ENCODE data around the gene PPM1L.

DNA sequence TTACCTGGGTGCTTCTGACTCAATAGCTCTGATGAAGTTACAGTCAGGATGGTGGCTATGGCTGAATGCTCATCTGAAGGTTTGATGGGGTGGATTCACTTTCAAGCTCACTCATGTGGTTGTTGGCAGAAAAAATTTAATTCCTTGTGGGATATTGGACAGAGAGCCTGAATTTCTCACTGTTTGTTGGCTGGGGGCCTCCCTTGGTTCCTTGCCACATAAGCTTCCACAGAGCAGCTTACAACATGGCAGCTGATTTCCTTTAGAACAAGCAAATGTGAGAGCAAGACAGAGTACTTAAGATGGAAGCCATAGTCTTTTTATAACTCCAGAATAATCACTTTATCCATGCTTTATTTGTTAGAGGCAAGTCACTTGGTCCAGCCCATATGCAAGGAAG, 150.6 kb downstream of the PPM1L start:
- TF ChIP-seq, protein P1, sequence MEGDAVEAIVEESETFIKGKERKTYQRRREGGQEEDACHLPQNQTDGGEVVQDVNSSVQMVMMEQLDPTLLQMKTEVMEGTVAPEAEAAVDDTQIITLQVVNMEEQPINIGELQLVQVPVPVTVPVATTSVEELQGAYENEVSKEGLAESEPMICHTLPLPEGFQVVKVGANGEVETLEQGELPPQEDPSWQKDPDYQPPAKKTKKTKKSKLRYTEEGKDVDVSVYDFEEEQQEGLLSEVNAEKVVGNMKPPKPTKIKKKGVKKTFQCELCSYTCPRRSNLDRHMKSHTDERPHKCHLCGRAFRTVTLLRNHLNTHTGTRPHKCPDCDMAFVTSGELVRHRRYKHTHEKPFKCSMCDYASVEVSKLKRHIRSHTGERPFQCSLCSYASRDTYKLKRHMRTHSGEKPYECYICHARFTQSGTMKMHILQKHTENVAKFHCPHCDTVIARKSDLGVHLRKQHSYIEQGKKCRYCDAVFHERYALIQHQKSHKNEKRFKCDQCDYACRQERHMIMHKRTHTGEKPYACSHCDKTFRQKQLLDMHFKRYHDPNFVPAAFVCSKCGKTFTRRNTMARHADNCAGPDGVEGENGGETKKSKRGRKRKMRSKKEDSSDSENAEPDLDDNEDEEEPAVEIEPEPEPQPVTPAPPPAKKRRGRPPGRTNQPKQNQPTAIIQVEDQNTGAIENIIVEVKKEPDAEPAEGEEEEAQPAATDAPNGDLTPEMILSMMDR (conservative IDR thresholded peaks at IDR 0.05 in 1 of 2, IDR thresholded peaks at IDR 0.05 in 1 of 2; ENCODE audit: low read depth in 1 of 2, low read length in 2 of 2) = no peak
- TF ChIP-seq EZH2 (IDR thresholded peaks at IDR 0.05; ENCODE audit: low read length, missing control alignments) = no peak
